Stimulated activated naive CD4-positive, alpha-beta T cell treated with Interleukin-2 at 50 U/mL for 16 hours (primary cell): ENCODE data around the gene ABR.
A peak's percentile ranks its signal among the peaks of the same experiment; 100 is the strongest.
"Not testable (repeated sequence)": the region's sequence is repeated elsewhere in the genome, so short reads cannot be mapped to it uniquely, and the experiment has no call there.

Experiments used
- DNase-seq: peaks from one replicate; lab custom pipeline; 2025; lab: John Stamatoyannopoulos, UW

Gene ABR

GRCh38 chr17:981292-981658, 198.5 kb downstream of the ABR start:
- no peak for DNase-seq

- peak; percentile 77 for DNase-seq
These were observed 199.1 kb downstream of the ABR start for GRCh38 chr17:980406-981291.

GRCh38 chr17:979539-980405, 200.0 kb downstream of the ABR start, which contains the start of gene NXN:
NXN (minus strand) TSS chr17:979776.
- DNase-seq: peak; percentile 85

DNA sequence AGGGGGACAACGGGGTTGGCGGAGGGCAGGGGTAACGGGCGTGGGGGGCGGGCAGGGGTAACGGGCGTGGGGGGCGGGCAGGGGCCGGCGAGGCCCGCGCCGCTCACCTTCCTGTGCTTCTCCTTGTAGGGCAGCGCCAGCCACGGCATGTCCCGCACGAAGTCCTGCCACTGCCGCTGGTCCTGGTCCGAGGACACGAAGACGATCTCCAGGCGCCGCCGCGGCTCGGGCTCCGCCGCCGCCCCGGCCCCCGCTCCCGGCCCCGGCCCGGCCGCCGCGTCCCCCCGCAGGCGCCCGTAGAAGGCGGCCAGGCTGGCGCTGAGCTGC, 200.6 kb downstream of the ABR start:
- no peak for DNase-seq

- DNase-seq: no peak
These were observed 201.4 kb downstream of the ABR start for GRCh38 chr17:978103-979093.

- no peak for DNase-seq
These were observed 202.6 kb downstream of the ABR start for GRCh38 chr17:977166-977565.

- no peak for DNase-seq
These were observed 203.5 kb downstream of the ABR start for GRCh38 chr17:976312-976711.

GRCh38 chr17:975371-975915, 204.3 kb downstream of the ABR start:
- no peak for DNase-seq

DNA sequence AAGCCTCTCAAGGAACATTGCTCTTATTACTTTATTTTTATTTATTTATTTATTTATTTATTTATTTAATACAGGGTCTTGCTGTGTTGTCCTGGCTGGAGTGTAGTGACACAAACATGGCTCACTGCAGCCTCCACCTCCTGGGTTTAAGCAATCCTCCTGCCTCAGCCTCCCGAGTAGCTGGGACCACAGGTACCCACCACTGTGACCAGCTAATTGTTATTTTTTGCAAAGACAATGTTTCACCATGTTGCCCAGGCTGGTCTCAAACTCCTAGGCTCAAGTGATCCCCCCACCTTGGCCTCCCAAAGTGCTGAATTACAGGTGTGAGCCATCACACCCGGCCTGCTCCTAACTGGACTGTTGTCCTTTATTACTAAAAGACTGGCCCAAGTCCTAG, 205.0 kb downstream of the ABR start:
- not testable (repeated sequence) for DNase-seq

- no peak for DNase-seq
These were observed 206.7 kb downstream of the ABR start for GRCh38 chr17:973053-973452.

- DNase-seq: not testable (repeated sequence)
These were observed 207.9 kb downstream of the ABR start for GRCh38 chr17:971861-972260.

GRCh38 chr17:970364-970763, 209.4 kb downstream of the ABR start:
- DNase-seq: no peak

- DNase-seq: no peak
These were observed 209.9 kb downstream of the ABR start for GRCh38 chr17:969811-970355.

DNA sequence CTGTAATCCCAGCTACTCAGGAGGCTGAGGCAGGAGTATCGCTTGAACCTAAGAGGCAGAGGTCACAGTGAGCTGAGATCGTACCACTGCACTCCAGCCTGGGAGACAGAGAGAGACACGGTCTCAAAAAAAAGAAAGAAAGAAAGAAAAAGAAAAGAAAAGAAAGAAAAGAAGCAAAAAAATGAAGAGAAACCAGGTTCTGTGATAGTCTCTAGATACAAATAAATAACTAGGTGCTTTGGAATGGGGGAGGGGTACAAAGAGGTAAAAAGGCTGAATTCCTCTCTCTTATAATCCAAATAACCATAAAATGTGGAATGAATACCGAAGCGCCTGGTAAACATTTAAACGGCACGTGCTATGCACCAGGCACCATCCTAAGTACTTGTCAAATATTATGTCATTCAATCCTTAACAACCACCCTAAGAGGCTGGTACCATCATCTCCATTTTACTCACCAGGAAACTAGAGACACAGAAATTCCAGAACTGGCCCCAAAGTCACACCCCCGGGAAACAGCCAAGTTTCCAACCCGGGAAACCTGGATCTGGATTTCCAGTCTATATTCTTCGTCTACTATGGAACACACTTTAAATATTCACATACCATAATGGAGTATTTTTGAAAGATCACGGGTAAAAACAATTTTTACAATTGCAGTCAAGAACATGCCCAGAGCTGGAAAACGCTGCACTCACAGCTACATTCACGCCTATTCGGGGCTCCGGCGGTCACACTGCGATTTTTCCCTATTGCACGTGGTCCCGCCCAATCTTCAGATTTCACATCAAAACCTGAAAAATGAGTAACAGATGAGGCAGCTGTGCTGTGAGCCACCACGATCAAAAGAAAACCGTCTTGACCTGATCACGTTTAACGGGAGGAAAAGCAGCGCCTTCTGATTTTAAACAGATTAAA, 210.7 kb downstream of the ABR start:
- no peak for DNase-seq

GRCh38 chr17:967122-967521, 212.7 kb downstream of the ABR start:
- DNase-seq: no peak

GRCh38 chr17:965311-965989, 214.3 kb downstream of the ABR start:
- no peak for DNase-seq

DNA sequence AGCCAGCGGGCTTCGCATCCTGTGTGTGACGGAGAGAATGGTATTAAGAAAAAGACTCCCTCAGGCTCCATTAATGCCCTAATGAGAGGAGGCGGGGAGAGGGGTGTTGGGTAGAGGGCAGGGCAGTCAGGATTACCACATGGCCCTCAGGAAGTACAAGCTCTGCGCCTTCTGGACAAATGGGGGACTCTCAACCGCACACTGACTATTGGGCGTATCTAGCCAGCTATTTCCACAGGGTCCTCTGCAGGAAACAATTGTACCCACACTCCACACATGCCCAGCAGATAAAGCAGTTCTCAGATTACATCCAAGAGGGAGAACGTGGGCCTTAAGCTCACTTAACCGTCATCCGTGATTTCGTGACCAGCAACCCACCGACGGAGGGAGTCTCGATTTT, 214.9 kb downstream of the ABR start:
- DNase-seq: no peak

GRCh38 chr17:962670-963069, 217.1 kb downstream of the ABR start:
- no peak for DNase-seq

DNA sequence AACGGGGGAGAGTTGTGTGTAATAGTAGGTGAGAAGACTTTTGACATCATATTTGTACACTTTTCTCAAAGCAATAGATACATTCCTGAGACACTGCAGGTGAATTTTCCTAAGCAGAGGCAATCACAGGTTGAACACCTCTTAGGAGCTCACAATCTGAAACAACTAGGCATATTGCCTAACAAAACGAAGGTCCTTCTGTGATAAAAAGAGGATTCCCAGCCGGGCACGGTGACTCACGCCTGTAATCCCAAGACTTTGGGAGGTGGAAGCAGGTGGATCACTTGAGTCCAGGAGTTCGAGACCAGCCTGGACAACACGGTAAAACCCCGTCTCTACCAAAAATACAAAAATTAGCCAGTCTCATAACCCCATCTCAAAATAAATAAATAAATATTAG, 217.6 kb downstream of the ABR start:
- DNase-seq: no peak
